HL-60/S4 treated with retinoic acid at 250 ng/mL for 4 days and 3 days (cell line): ENCODE measurements around the gene GOLT1A.

Experiments used
- in situ Hi-C: fragments of 300-500 bp; cut with MboI; formaldehyde crosslinking; loops from 2 replicates; pipeline ENCODE4 v1.7.0; 2022; ENCODE audit warnings: low sequenced_read_pairs

GOLT1A gene

GRCh38 chr1:204162494-204163074, 51.2 kb downstream of the GOLT1A start:
- in situ Hi-C loops, result loop anchor here (25.0 kb wide), 1 partner anchor 200 kb away; the partner anchor contains the start of gene PLEKHA6

- in situ Hi-C loops, result loop anchor here (25.0 kb wide), 1 partner anchor 200 kb away; the partner anchor contains the start of gene PLEKHA6
Measured at GRCh38 chr1:204161609-204162493, 51.9 kb downstream of the GOLT1A start.

- in situ Hi-C loops, result loop anchor here (25.0 kb wide), 1 partner anchor 204 kb away; the partner anchor contains the start of gene PLEKHA6
Measured at GRCh38 chr1:204157962-204158361, 55.8 kb downstream of the GOLT1A start.

- in situ Hi-C loops, result loop anchor here (25.0 kb wide), 1 partner anchor 206 kb away; the partner anchor contains the start of gene PLEKHA6
Measured at GRCh38 chr1:204155881-204156280, 57.9 kb downstream of the GOLT1A start.

GRCh38 chr1:204154568-204155255, 59.1 kb downstream of the GOLT1A start:
- in situ Hi-C loops, result loop anchor here (25.0 kb wide), 1 partner anchor 208 kb away; the partner anchor contains the start of gene PLEKHA6

- in situ Hi-C loops, result loop anchor here (25.0 kb wide), 1 partner anchor 209 kb away; the partner anchor contains the start of gene PLEKHA6
Measured at GRCh38 chr1:204153667-204154066, 60.1 kb downstream of the GOLT1A start.

GRCh38 chr1:204152310-204153044, 61.3 kb downstream of the GOLT1A start:
- in situ Hi-C loops, result loop anchor here (25.0 kb wide), 1 partner anchor 210 kb away; the partner anchor contains the start of gene PLEKHA6

- in situ Hi-C loops, result loop anchor here (25.0 kb wide), 1 partner anchor 211 kb away; the partner anchor contains the start of gene PLEKHA6
Measured at GRCh38 chr1:204151552-204152309, 62.1 kb downstream of the GOLT1A start, which contains the start of gene ETNK2. Gene ETNK2, minus strand, starts transcription at chr1:204152044. Its CDS starts 192 bp downstream, at chr1:204151852.

- in situ Hi-C loops, result loop anchor here (25.0 kb wide), 1 partner anchor 211 kb away; the partner anchor contains the start of gene PLEKHA6
Measured at GRCh38 chr1:204150702-204151551, 62.9 kb downstream of the GOLT1A start.

GRCh38 chr1:204149635-204150565, 63.9 kb downstream of the GOLT1A start:
- in situ Hi-C loops, result loop anchor here (25.0 kb wide), 1 partner anchor 212 kb away; the partner anchor contains the start of gene PLEKHA6

- in situ Hi-C loops, result no loop called here
Measured at GRCh38 chr1:204149107-204149506, 64.7 kb downstream of the GOLT1A start.
